C4-2B (cell line): ENCODE results near the gene PAAF1.

ENCODE experiments used
- CTCF ChIP-seq: fragments of 450-650 bp; conservative IDR thresholded peaks from 2 replicates; pipeline ENCODE4 v1.5.1; 2017; ENCODE audit warnings: mild to moderate bottlenecking
- ZFX ChIP-seq: fragments of 450-650 bp; IDR thresholded peaks from 2 replicates; pipeline ENCODE4 v1.6.1; 2017

- TF ChIP-seq CTCF (no peak), ZFX (no peak)
Measured at GRCh38 chr11:73972187-73972586, 95.4 kb downstream of the PAAF1 start.
